WERI-Rb-1 (cell line): ENCODE data around the gene ZCCHC24.

Experiments used
- DNase-seq: peaks from one replicate; pipeline ENCODE4 v3.0.0-alpha.2; 2020
- H3K27ac ChIP-seq: fragments of 250-450 bp; sonication (Bioruptor Pico); 2 replicates; pipeline ENCODE4 v1.5.1; 2020; ENCODE audit warnings: mild to moderate bottlenecking, moderate library complexity
- H3K27me3 ChIP-seq: fragments of 250-450 bp; sonication (Bioruptor Pico); 2 replicates; pipeline ENCODE4 v1.5.1; 2021; ENCODE audit warnings: mild to moderate bottlenecking, low read depth, moderate library complexity; ENCODE audit not compliant: insufficient read depth, severe bottlenecking
- H3K36me3 ChIP-seq: fragments of 250-450 bp; sonication (Bioruptor Pico); 2 replicates; pipeline ENCODE4 v1.5.1; 2020; ENCODE audit warnings: mild to moderate bottlenecking, moderate library complexity
- H3K4me3 ChIP-seq: 2 replicates; pipeline ENCODE4 v1.5.1; 2011; ENCODE audit warnings: low read depth, mild to moderate bottlenecking, control low read depth, low read length
- H3K9me3 ChIP-seq: fragments of 250-450 bp; sonication (Bioruptor Pico); 2 replicates; pipeline ENCODE4 v1.5.1; 2021; ENCODE audit warnings: mild to moderate bottlenecking, moderate library complexity; ENCODE audit not compliant: severe bottlenecking
- TF ChIP-seq, protein P1 (sequence below): IDR thresholded peaks from 2 replicates; pipeline ENCODE4 v1.5.1; 2011; ENCODE audit warnings: low read depth, mild to moderate bottlenecking, control low read depth, inconsistent platforms, low read length

The ZCCHC24 gene

DNA sequence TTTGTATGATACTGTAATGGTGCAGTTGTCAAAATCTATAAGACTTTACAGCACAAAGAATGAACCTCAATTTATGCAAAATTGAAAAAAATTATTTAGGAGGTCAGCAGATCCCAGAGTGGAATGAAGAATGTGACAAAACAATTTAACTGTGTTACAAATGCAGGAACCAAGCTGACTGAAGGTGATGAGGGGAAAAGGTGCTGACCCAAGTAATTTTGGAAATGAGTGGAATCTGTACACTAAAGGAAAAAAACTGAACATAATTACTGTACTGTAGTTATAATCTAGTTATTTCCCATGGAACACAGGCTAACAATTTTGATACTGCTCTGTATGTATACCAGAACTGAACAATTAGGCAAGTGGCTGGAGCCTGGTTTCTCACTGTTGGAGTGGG lies 31.2 kb upstream of the ZCCHC24 start:
- TF ChIP-seq, protein P1, sequence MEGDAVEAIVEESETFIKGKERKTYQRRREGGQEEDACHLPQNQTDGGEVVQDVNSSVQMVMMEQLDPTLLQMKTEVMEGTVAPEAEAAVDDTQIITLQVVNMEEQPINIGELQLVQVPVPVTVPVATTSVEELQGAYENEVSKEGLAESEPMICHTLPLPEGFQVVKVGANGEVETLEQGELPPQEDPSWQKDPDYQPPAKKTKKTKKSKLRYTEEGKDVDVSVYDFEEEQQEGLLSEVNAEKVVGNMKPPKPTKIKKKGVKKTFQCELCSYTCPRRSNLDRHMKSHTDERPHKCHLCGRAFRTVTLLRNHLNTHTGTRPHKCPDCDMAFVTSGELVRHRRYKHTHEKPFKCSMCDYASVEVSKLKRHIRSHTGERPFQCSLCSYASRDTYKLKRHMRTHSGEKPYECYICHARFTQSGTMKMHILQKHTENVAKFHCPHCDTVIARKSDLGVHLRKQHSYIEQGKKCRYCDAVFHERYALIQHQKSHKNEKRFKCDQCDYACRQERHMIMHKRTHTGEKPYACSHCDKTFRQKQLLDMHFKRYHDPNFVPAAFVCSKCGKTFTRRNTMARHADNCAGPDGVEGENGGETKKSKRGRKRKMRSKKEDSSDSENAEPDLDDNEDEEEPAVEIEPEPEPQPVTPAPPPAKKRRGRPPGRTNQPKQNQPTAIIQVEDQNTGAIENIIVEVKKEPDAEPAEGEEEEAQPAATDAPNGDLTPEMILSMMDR, result no peak
- H3K9me3 ChIP-seq, result peaks cover 6% of the 10 kb centered on the region
- H3K4me3 ChIP-seq, result no peak overlapping the region
- DNase-seq, result no peak
- H3K27me3 ChIP-seq, result no peaks in the 10 kb centered on the region
- no peaks in the 10 kb centered on the region for H3K36me3 ChIP-seq
- H3K27ac ChIP-seq, result no peak overlapping the region

DNA sequence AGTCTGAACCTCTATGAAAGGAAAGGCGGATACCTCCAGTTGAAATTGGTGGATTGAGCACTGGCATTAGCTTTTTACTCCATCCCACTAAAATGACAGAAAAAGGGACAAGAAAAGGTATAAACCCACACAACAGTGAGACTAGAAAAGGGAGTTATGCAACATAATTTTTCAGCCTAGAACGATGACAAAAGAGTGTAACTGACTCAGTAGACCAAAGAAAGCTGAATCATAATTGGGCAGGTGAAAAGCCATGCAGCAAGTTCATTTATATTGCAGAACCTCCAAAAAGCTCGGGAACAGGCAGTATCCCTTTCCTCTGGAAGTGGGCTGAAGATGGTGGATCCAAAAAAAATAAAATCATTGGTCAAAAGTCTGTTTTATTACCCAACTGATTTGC lies 30.5 kb upstream of the ZCCHC24 start:
- Histone ChIP-seq H3K4me3 (no peak overlapping the region), H3K9me3 (peaks cover 5% of the 10 kb centered on the region), H3K27ac (no peak overlapping the region), H3K36me3 (no peaks in the 10 kb centered on the region), H3K27me3 (no peaks in the 10 kb centered on the region)
- no peak for DNase-seq
- TF ChIP-seq, protein P1, result no peak

DNA sequence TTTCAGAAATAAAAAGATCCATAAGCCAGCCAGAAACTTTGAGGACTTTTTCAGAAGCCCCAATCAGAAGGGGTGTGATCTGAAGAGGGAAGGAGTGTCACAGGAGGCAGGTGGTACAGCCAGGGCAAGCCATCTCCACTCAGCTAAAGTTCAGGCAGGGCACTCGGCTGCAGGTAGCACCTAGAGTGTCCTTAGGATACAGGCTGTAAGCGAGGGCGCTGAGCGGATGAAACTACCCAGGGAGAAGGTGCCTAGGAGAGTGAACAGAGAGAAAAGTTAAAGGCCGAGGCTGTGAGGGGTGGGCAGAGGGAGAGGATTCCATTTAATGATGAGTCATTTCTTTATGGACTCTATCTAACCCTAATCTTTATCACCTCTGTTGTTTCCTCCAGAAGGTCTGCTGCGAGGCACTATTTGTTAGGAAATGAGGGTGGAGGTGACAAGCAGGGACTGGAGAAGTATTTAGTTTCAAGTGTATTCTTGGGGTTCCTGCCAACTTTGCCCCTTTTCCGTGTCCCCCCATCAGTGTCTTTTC lies 29.8 kb upstream of the ZCCHC24 start:
- Histone ChIP-seq H3K27me3 (no peaks in the 10 kb centered on the region), H3K27ac (no peak overlapping the region), H3K9me3 (no peaks in the 10 kb centered on the region), H3K36me3 (no peaks in the 10 kb centered on the region), H3K4me3 (no peak overlapping the region)
- DNase-seq, result no peak
- TF ChIP-seq, protein P1, result no peak

DNA sequence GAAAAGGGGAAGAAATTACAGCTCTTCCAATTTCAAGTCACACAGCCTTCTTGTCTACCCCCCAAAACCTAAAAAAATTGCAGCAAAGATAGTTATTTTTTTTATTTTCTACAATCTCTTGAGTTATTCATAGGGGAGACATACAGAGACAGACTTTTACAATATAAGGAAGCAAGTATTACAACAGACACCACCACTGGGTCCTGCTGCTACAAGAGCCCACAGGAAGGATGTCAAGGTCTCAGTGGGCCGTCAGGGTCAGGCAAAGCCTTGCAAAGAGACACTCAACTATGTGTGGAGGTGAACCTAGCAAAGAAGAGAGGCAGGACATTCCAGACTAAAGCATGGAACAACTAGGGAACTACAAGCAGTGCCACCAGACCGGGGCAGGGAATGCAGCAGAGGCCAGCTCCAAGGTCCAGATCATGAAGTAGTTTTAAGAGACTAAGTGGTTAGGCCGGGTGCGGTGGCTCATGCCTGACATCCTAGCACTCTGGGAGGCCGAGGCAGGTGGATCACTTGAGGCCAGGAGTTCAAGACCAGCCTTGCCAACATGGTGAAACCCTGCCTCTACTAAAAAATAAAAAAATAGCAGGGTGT lies 28.2 kb upstream of the ZCCHC24 start:
- Histone ChIP-seq H3K4me3 (no peak overlapping the region), H3K9me3 (no peaks in the 10 kb centered on the region), H3K27ac (no peak overlapping the region), H3K36me3 (no peaks in the 10 kb centered on the region), H3K27me3 (no peaks in the 10 kb centered on the region)
- DNase-seq, result no peak
- TF ChIP-seq, protein P1, result no peak

DNA sequence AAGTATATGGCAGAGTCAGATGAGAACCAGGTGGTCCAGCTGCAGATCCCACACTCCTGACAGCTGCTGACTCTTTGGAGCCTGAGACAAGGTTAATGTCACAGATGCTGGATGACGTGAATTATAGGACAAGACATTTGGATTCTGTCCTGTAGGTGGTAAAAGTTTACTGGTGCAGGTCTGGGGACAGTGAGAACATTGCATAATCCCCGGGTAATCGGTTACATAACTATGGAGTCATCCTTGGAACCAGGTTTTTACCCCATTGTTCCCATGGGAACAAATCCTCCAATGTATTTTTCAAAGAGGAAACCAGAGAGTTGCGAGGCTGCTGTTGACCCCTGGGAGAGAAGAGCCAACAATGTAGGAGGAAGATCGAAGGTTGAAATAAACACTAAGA lies 27.5 kb upstream of the ZCCHC24 start:
- TF ChIP-seq, protein P1, result no peak
- Histone ChIP-seq H3K9me3 (no peaks in the 10 kb centered on the region), H3K27me3 (no peaks in the 10 kb centered on the region), H3K27ac (no peak overlapping the region), H3K36me3 (no peaks in the 10 kb centered on the region), H3K4me3 (no peak overlapping the region)
- DNase-seq, result no peak

DNA sequence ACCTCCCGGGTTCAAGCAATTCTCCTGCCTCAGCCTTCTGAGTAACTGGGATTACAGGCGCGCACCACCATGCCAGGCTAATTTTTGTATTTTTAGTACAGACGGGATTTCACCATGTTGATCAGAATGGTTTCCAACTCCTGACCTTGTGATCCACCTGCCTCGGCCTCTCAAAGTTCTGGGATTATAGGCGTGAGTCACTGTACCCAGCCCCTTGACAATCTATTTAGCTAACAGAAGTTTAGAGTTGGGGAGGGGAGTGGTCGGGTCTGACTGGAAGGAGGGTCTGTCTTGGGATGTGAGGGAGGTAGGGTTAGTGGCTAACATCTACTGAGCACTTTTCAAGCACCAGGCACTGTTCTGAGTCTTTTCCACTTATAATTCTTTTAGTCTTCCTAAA lies 27.0 kb upstream of the ZCCHC24 start:
- Histone ChIP-seq H3K36me3 (no peaks in the 10 kb centered on the region), H3K27me3 (no peaks in the 10 kb centered on the region), H3K4me3 (no peak overlapping the region), H3K27ac (no peak overlapping the region), H3K9me3 (no peaks in the 10 kb centered on the region)
- no peak for DNase-seq
- TF ChIP-seq, protein P1, result no peak
